Islet of Langerhans (tissue), 1 donor: Measurements from ENCODE around the gene FCRLB.
"Not testable (repeated sequence)": the region's sequence is repeated elsewhere in the genome, so short reads cannot be mapped to it uniquely, and the experiment has no call there.

Experiments used
- FAIRE-seq: peaks from one replicate; lab custom pipeline; 2011; peaks lifted over from hg19 to GRCh38; lab: Jason Lieb, UNC

FCRLB gene

GRCh38 chr1:161720422-161720821 lies 922 bp upstream of the FCRLB start:
- no peak for FAIRE-seq

GRCh38 chr1:161721738-161722343 lies 497 bp downstream of the FCRLB start:
- no peak for FAIRE-seq

- FAIRE-seq, result no peak
Observed at GRCh38 chr1:161722406-161722805, 1.1 kb downstream of the FCRLB start.

GRCh38 chr1:161723459-161724141 lies 2.3 kb downstream of the FCRLB start:
- FAIRE-seq, result no peak

GRCh38 chr1:161725258-161725907 lies 4.0 kb downstream of the FCRLB start:
- not testable (repeated sequence) for FAIRE-seq

- FAIRE-seq, result no peak
Observed at GRCh38 chr1:161725908-161726472, 4.6 kb downstream of the FCRLB start.

- FAIRE-seq, result no peak
Observed at GRCh38 chr1:161726473-161727255, 5.3 kb downstream of the FCRLB start.

GRCh38 chr1:161727256-161727924 lies 6.0 kb downstream of the FCRLB start:
- FAIRE-seq, result no peak

GRCh38 chr1:161728376-161729226 lies 7.3 kb downstream of the FCRLB start:
- no peak for FAIRE-seq

GRCh38 chr1:161730050-161730564 lies 8.8 kb downstream of the FCRLB start:
- no peak for FAIRE-seq

GRCh38 chr1:161731241-161731640 lies 9.9 kb downstream of the FCRLB start:
- no peak for FAIRE-seq

- FAIRE-seq, result no peak
Observed at GRCh38 chr1:161731981-161732718, 10.8 kb downstream of the FCRLB start.

GRCh38 chr1:161733526-161733925 lies 12.2 kb downstream of the FCRLB start:
- no peak for FAIRE-seq

- FAIRE-seq, result no peak
Observed at GRCh38 chr1:161735837-161736236, 14.5 kb downstream of the FCRLB start.

GRCh38 chr1:161736335-161736969 lies 15.1 kb downstream of the FCRLB start:
- no peak for FAIRE-seq

- no peak for FAIRE-seq
Observed at GRCh38 chr1:161737625-161738024, 16.3 kb downstream of the FCRLB start.

GRCh38 chr1:161738627-161739287 lies 17.4 kb downstream of the FCRLB start:
- FAIRE-seq, result no peak

- no peak for FAIRE-seq
Observed at GRCh38 chr1:161739865-161740566, 18.7 kb downstream of the FCRLB start.
